ENCODE data around the gene ARID5A.

ARID5A gene

GRCh38 chr2:96527286-96528005 is 9.1 kb upstream of the ARID5A start:
- no peak for DNase-seq (ENCODE audit: low read depth in 2 of 2, low spot score in 1 of 2)

- DNase-seq (ENCODE audit: low read depth in 2 of 2, low spot score in 1 of 2) = peak in 1 of 2 donors; percentile 31
These were observed 8.4 kb upstream of the ARID5A start for GRCh38 chr2:96528006-96528699.

GRCh38 chr2:96528700-96529375 is 7.7 kb upstream of the ARID5A start:
- DNase-seq (ENCODE audit: low read depth in 2 of 2, low spot score in 1 of 2) = no peak

- no peak for DNase-seq (ENCODE audit: low read depth in 2 of 2, low spot score in 1 of 2)
These were observed 7.0 kb upstream of the ARID5A start for GRCh38 chr2:96529376-96530143.

GRCh38 chr2:96530144-96530430 is 6.5 kb upstream of the ARID5A start:
- DNase-seq (ENCODE audit: low read depth in 2 of 2, low spot score in 1 of 2) = no peak

GRCh38 chr2:96530474-96531357 is 5.8 kb upstream of the ARID5A start:
- no peak for DNase-seq (ENCODE audit: low read depth in 2 of 2, low spot score in 1 of 2)

GRCh38 chr2:96531366-96531765 is 5.2 kb upstream of the ARID5A start:
- DNase-seq (ENCODE audit: low read depth in 2 of 2, low spot score in 1 of 2) = no peak

- peak; percentile 70 to 80 for DNase-seq (ENCODE audit: low read depth in 2 of 2, low spot score in 1 of 2)
These were observed 4.6 kb upstream of the ARID5A start for GRCh38 chr2:96531872-96532505.

GRCh38 chr2:96532641-96533291 is 3.8 kb upstream of the ARID5A start:
- no peak for DNase-seq (ENCODE audit: low read depth in 2 of 2, low spot score in 1 of 2)

GRCh38 chr2:96533292-96534073 is 3.1 kb upstream of the ARID5A start:
- no peak for DNase-seq (ENCODE audit: low read depth in 2 of 2, low spot score in 1 of 2)

GRCh38 chr2:96534141-96534540 is 2.4 kb upstream of the ARID5A start:
- DNase-seq (ENCODE audit: low read depth in 2 of 2, low spot score in 1 of 2) = no peak

GRCh38 chr2:96534701-96535181 is 1.8 kb upstream of the ARID5A start:
- no peak for DNase-seq (ENCODE audit: low read depth in 2 of 2, low spot score in 1 of 2)

- no peak for DNase-seq (ENCODE audit: low read depth in 2 of 2, low spot score in 1 of 2)
These were observed 1.2 kb upstream of the ARID5A start for GRCh38 chr2:96535331-96535730.

- DNase-seq (ENCODE audit: low read depth in 2 of 2, low spot score in 1 of 2) = peak; percentile 73 to 76
These were observed 648 bp downstream of the ARID5A start for GRCh38 chr2:96537066-96537733.

GRCh38 chr2:96537734-96538486 is 1.4 kb downstream of the ARID5A start:
- peak in 1 of 2 donors; percentile 30 for DNase-seq (ENCODE audit: low read depth in 2 of 2, low spot score in 1 of 2)

GRCh38 chr2:96538487-96539214 is 2.1 kb downstream of the ARID5A start:
- peak; percentile 69 to 78 for DNase-seq (ENCODE audit: low read depth in 2 of 2, low spot score in 1 of 2)
